Stimulated activated naive CD8-positive, alpha-beta T cell treated with anti-CD3 and anti-CD28 coated beads, Interleukin-15, Interleukin-2, amounts not matched to agents 100 ng/mL and 50 ng/mL, for 24 hours (primary cell): ENCODE measurements around the gene IGF1R.
A peak's percentile ranks its signal among the peaks of the same experiment; 100 is the strongest.

Source experiments
- H3K27ac Mint-ChIP-seq: one replicate; pipeline ENCODE4 v1.8.0; 2021; ENCODE audit warnings: mild to moderate bottlenecking, mixed read lengths
- H3K27me3 Mint-ChIP-seq: one replicate; pipeline ENCODE4 v1.8.0; 2021; ENCODE audit warnings: mixed read lengths
- H3K36me3 Mint-ChIP-seq: one replicate; pipeline ENCODE4 v1.8.0; 2021; ENCODE audit warnings: low read depth, mixed read lengths
- H3K4me1 Mint-ChIP-seq: one replicate; pipeline ENCODE4 v1.8.0; 2021; ENCODE audit warnings: low read depth, mixed read lengths
- H3K4me3 Mint-ChIP-seq: one replicate; pipeline ENCODE4 v1.8.0; 2021; ENCODE audit warnings: mild to moderate bottlenecking, mixed read lengths
- H3K9me3 Mint-ChIP-seq: one replicate; pipeline ENCODE4 v1.8.0; 2021; ENCODE audit warnings: mixed read lengths

IGF1R gene

DNA sequence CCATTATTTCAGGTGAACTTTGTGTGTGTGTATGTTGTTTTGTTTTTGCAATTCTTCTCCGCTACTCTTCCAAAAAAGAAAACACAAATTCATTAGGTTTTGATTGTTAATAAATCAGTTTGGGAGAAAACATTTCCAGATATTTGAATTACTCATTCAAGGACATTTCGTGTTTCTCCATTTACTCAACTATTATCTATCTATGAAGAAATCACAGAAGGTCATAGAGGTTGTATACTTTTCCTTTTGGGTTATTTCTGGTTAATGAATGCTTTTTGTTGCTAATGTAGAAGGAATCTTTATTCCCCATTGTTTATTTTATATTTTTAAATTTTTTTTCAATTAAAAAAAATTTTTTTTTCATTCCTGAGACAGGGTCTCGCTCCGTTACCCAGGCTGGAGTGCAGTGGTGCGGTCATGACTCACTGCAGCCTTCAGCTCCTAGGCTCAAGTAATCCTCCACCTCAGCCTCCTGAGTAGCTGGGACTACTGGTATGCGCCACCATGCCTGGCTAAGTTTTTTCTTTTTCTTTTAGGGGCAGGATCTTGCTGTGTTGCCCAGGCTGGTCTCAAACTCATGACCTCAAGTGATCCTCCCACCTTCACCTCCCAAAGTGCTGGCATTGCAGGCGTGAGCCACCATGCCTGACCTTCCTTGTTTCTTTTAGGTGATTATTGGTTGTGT lies 28.4 kb downstream of the IGF1R start:
- Mint-ChIP-seq H3K27ac (no peak overlapping the region), H3K36me3 (peaks cover 3% of the 10 kb centered on the region), H3K27me3 (no peaks in the 10 kb centered on the region), H3K4me3 (no peak overlapping the region), H3K9me3 (no peaks in the 10 kb centered on the region), H3K4me1 (peaks cover 9% of the 10 kb centered on the region)

DNA sequence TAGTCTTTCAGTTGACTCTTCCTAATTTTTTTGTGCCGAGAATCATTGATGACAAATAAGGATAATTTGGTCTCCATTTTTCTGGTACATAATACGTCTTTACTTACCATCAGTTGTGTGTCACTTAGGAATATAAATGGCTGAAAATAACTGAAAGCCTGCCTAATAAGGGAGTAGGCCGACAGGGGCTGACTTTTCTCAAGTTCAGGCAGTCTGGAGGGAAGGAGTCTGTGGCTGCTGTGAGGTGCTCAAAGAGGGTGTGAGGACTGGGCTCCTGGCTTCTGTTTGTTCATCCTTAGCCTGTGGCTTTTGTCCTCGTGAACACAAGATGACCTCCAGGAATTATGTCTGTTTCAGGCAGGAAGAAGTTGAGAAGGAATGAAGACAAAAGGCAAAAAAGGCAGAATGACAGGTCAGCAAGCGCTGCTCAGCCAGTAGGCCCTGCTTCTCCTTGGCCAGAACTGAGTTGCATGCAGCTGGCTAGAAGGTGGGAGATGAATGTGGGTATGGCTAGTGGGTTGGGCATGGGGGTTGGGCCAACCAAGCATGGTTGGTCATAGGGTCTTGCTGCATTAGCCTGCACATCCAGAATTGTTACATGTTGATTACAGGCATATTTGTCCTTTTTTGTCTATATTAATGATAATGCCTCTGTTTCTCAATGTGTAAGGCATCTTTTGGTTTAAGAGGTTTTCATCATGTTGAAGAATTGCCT lies 29.2 kb downstream of the IGF1R start:
- Mint-ChIP-seq H3K27me3 (no peaks in the 10 kb centered on the region), H3K4me3 (no peak overlapping the region), H3K27ac (no peak overlapping the region), H3K9me3 (no peaks in the 10 kb centered on the region), H3K4me1 (peaks cover 15% of the 10 kb centered on the region), H3K36me3 (peaks cover 3% of the 10 kb centered on the region)

DNA sequence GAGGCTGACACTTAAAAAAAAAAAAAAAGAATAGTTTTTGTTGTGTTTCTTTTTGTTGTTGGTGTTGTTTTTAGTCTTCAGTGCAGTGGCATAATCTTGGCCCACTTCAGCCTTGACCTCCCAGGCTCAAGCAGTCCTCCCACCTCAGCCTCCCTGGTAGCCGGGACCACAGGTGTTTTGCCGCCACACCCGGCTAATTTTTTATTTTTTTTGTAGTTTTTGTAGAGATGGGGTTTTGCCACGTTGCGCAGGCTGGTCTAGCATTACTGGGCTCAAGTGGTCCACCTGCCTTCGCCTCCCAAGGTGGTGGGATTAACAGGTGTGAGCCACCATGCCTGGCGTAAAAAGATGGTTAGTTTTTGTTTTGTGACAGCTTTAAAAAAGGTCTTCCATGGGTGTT lies 30.1 kb downstream of the IGF1R start:
- Mint-ChIP-seq H3K27me3 (no peaks in the 10 kb centered on the region), H3K4me1 (peaks cover 22% of the 10 kb centered on the region), H3K9me3 (no peaks in the 10 kb centered on the region), H3K27ac (no peak overlapping the region), H3K4me3 (no peak overlapping the region), H3K36me3 (peaks cover 3% of the 10 kb centered on the region)

DNA sequence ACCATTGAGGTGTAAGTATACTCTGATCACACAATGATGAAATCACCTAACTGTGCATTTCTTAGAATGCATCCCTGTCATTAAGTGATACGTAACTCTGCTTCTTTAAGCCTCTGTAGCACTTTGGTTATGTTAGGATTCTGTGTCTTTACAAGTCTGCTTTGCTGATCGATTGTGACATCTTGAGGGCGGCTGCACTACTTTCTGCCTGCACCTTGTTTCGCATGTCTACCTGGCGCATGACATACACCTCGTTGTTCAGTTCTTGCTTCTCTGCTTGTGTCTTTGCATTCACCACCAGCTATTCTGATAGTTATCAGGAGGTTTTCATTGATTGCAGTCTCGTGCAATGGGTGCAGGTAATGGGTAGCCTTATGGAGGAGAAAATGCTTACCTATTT lies 32.7 kb downstream of the IGF1R start:
- Mint-ChIP-seq H3K4me1 (peaks cover 34% of the 10 kb centered on the region), H3K27me3 (no peaks in the 10 kb centered on the region), H3K4me3 (no peak overlapping the region), H3K9me3 (no peaks in the 10 kb centered on the region), H3K36me3 (peaks cover 3% of the 10 kb centered on the region), H3K27ac (no peak overlapping the region)

DNA sequence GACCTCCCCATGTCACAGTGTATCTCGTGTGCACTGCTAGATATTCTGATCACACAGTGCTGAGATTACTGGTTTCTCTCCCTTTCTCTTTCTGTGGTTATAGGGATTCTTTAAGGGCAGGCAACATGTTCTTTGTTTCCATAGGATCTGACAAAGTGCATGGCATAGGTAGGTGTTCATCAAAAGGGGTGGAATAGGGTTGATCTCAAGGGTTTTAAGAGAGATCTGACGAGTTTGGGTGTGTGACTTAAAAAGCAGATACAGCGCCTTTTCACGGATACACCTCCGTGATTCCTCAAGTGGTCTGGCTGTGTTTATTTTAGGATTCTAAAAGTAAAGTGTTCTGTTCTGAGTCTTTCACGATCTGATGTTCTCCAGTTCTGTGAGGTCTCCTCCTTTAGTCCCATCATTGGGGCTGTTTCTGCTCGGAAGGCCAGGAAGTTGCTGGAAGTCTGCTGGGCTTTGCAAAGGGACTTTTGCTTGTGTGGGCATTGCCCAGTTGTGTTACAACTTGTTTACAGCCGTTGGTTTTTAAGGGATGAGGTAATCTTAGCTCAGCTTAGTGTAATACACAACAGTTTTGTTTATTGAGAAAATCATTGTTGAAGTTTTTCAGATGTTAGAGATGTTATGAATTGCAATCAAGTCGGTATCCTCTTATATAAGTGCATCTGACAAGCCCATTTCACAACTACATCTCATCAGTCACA lies 34.8 kb downstream of the IGF1R start:
- Mint-ChIP-seq H3K4me1 (peaks cover 51% of the 10 kb centered on the region), H3K27me3 (no peaks in the 10 kb centered on the region), H3K4me3 (no peak overlapping the region), H3K9me3 (no peaks in the 10 kb centered on the region), H3K27ac (no peak overlapping the region), H3K36me3 (peaks cover 3% of the 10 kb centered on the region)

DNA sequence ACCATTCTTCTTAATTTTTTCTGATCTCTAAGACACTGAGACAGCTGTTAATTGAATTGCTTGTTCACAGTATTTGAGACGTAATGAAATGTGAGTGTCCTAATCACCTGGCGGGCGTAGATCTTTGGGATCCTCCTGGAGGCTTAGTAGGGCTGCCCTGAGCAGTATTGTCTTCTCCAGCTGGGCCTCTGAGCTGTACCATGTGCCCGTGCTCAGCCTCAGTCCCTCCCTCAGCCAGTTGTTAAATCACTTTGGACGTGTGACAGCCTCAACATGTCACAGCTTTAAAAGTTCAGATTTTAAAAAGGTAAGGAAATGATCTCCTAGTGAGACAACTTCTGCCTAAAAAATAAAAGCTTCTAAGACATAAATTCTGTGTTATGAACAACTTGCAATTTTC lies 35.5 kb downstream of the IGF1R start:
- no peaks in the 10 kb centered on the region for H3K9me3 Mint-ChIP-seq
- no peaks in the 10 kb centered on the region for H3K27me3 Mint-ChIP-seq
- peaks cover 55% of the 10 kb centered on the region for H3K4me1 Mint-ChIP-seq
- no peak overlapping the region for H3K27ac Mint-ChIP-seq
- peaks cover 3% of the 10 kb centered on the region for H3K36me3 Mint-ChIP-seq
- no peak overlapping the region for H3K4me3 Mint-ChIP-seq

DNA sequence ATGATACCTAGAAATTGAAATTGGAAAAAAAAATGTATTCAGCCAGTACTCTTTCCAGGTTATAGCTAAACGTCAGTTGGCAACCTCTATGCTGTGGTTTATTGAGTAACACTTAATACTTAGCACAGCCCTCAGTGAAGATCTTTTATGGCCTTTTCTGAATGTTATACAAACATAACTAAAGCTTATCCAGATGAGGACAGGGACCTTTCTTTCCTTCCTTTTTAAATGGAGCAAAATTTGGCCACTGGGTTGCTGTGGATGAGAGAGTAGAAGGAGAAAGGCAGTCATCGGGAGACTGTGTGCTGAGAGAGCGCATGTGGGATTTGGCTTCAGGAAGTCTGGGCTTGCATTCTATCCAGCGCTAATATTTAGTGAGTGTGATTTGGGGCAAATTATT lies 36.1 kb downstream of the IGF1R start:
- Mint-ChIP-seq H3K36me3 (peaks cover 3% of the 10 kb centered on the region), H3K9me3 (no peaks in the 10 kb centered on the region), H3K4me3 (no peak overlapping the region), H3K4me1 (peaks cover 56% of the 10 kb centered on the region), H3K27me3 (no peaks in the 10 kb centered on the region), H3K27ac (no peak overlapping the region)

DNA sequence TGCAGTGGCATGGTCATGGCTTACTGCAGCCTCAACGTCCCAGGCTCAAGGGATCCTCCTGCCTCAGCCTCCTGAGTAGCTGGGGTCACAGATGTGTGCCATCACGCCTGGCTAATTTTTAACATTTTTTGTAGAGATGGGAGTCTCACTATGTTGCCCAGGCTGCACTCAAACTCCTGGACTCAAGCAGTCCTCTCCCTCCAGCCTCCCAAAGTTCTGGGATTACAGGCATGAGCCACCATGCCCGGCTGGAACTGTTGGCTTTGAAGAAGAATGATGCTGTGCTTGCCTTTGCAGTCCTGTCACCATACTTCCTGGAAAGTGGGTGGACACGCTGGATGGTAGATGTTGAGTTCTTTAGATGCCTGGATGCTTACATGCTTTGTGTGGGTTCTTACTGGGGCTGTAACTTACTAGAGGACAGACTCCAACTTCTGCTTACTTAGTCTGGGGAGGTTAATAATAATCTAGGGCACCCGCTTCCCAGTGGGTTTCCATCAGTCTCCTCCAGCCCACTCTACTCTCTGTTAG lies 36.7 kb downstream of the IGF1R start:
- H3K27ac Mint-ChIP-seq = no peak overlapping the region
- peaks cover 3% of the 10 kb centered on the region for H3K36me3 Mint-ChIP-seq
- H3K4me1 Mint-ChIP-seq = peaks cover 59% of the 10 kb centered on the region
- no peaks in the 10 kb centered on the region for H3K27me3 Mint-ChIP-seq
- H3K4me3 Mint-ChIP-seq = no peak overlapping the region
- H3K9me3 Mint-ChIP-seq = no peaks in the 10 kb centered on the region

DNA sequence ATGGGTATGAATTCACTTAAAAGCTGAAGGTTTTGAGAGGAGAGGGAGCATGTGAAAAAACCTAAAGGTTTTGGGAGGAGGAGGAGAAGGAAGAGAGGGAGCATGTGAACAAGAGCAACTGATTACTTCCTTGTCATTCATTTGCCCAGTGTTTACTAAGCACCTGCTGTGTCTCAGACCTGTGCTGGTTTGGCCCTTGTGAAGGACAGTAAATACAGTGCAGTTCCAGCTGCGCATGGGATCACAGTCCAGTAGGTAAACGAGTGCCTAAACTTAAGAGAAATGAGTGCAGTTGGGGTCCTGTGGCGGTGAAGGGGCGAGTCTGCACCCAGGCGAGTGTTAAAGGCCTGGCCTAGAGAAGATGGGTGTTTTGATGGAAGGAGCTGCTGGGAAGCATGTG lies 38.6 kb downstream of the IGF1R start:
- Mint-ChIP-seq H3K9me3 (no peaks in the 10 kb centered on the region), H3K4me1 (peaks cover 56% of the 10 kb centered on the region), H3K27me3 (no peaks in the 10 kb centered on the region), H3K36me3 (peaks cover 3% of the 10 kb centered on the region), H3K27ac (no peak overlapping the region), H3K4me3 (no peak overlapping the region)

DNA sequence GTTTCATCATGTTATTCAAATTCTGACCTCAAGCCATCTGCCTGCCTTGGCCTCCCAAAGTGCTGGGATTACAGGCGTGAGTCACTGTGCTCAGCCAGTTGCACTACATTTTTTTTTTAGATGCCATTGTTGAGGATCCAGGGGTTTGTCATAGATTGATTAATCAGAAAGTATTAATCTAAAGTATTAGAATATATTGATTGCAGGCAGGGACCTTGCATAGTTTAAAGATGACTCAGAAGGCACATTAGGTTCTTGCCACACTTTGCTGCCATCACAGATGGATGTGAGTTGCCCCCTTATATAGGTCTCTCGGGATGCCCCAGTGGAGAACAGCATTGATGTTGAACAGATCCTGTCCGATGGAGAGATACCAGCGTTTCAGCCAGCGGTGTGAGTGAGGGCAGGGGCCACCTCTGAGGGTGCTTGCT lies 41.1 kb downstream of the IGF1R start:
- H3K27me3 Mint-ChIP-seq = no peaks in the 10 kb centered on the region
- peaks cover 3% of the 10 kb centered on the region for H3K36me3 Mint-ChIP-seq
- H3K27ac Mint-ChIP-seq = no peak overlapping the region
- peaks cover 38% of the 10 kb centered on the region for H3K4me1 Mint-ChIP-seq
- H3K4me3 Mint-ChIP-seq = no peak overlapping the region
- no peaks in the 10 kb centered on the region for H3K9me3 Mint-ChIP-seq

DNA sequence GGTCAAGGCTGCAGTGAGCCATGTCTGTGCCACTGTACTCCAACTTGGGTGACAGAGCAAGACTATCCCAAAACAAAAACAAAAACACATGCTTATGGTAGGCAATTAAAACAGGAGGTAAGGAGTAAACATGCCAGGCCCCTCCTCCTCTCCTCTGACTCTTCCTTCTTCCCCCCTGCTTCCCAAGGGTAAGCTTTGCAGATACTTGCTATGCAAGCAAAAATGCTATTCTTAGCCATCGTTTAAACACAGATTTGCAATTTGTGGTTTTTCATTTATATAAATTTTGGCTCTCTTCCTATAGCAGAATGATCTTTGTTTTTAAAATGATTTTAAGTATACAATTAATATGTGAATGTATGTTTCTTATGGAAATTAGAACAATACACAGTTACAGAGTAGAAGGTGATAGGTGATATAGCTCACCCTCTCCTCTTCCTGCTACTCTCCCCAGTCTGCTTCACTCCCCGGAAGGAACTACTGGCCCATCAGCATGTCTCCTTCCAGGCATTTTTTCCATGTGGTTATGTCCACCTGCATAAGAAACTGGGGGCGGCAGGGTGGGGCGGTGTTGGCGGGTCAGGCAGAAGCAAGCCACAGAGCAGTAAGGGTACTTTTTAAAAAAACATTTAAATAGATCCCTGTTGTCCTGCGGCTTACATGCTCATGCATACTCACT lies 42.1 kb downstream of the IGF1R start:
- Mint-ChIP-seq H3K4me3 (no peak overlapping the region), H3K27me3 (no peaks in the 10 kb centered on the region), H3K9me3 (no peaks in the 10 kb centered on the region), H3K27ac (no peak overlapping the region), H3K4me1 (peaks cover 33% of the 10 kb centered on the region), H3K36me3 (peaks cover 3% of the 10 kb centered on the region)

DNA sequence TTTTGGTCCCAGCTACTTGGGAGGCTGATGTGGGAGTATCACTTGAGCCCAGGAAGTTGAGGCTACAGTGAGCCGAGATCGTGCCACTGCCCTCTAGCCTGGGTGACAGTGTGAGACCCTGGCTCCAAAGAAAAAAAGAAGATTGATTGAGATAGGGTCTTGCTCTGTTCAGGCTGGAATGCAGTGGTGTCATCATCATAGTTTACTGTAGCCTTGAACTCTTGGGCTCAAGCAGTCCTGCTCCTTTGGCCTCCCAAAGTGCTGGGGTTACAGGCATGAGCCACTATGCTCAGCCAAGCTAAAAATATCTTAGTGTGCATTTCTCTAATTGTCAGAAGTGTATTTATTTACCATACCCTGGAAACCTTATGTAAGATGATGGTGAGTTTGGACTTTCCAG lies 43.9 kb downstream of the IGF1R start:
- Mint-ChIP-seq H3K27me3 (no peaks in the 10 kb centered on the region), H3K9me3 (no peaks in the 10 kb centered on the region), H3K4me1 (peaks cover 35% of the 10 kb centered on the region), H3K27ac (no peak overlapping the region), H3K36me3 (no peaks in the 10 kb centered on the region), H3K4me3 (no peak overlapping the region)

DNA sequence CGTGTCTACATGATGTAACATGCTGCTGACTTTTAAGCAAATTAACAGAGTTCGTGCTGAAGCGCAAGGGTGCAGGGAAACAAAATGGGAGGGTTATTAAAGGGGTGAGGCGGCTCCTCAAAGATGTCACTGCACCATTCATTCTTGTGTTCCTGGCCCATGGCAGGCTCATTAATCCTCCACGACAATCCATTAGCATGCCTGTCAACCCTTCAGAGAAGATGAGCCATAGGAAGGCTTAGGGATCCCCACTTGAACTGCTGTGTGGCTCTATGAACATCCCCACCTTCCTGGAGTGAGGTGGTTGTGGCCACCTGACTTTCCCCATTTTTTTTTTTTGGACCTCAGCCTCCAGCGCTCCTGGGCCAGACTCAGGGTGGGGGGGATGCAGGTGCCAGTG lies 45.8 kb downstream of the IGF1R start:
- Mint-ChIP-seq H3K9me3 (no peaks in the 10 kb centered on the region), H3K36me3 (no peaks in the 10 kb centered on the region), H3K4me1 (peaks cover 34% of the 10 kb centered on the region), H3K27me3 (no peaks in the 10 kb centered on the region), H3K4me3 (no peak overlapping the region), H3K27ac (no peak overlapping the region)

DNA sequence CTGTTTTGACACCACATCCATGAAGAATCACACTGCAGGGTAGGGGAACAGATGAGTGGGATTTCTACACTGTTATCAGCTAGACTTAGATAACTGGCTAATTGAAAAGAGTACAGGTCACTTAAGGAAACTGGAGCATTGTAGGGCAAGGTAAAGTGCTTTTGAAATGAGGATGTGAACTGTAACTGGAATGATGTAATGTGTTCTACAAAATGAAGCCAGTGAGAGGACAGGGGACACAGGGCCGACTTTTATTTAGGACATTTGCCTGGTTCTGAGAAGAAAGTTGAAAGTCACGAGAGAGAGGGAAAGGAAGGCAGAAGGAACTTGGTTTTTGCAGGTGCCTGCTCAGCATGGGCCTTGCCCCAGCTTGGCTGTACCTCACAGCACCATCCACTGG lies 50.5 kb downstream of the IGF1R start:
- H3K4me3 Mint-ChIP-seq = no peak overlapping the region
- H3K27ac Mint-ChIP-seq = peak overlapping the region; percentile 17
- H3K27me3 Mint-ChIP-seq = no peaks in the 10 kb centered on the region

More for the DNA sequence above, 50.5 kb downstream of the IGF1R start:
- Mint-ChIP-seq H3K9me3 (no peaks in the 10 kb centered on the region), H3K36me3 (no peaks in the 10 kb centered on the region), H3K4me1 (peaks cover 56% of the 10 kb centered on the region)
